H1 (cell line): ENCODE measurements around the gene TTC22. TPM values are rescaled to one million over a fixed set of nuclear protein-coding genes. Genes with fewer than 3 reads are reported as not detected.
A peak's percentile ranks its signal among the peaks of the same experiment; 100 is the strongest.

Experiments used
- CTCF ChIA-PET: fragments of 300-600 bp; sonication (Branson Sonifier 250); formaldehyde crosslinking; loops from one replicate; lab custom pipeline; 2021; ENCODE audit not compliant: partially characterized antibody; lab: Charles Lee
- POLR2A ChIA-PET: fragments of 300-600 bp; sonication (Branson Sonifier 250); formaldehyde crosslinking; loops from one replicate; lab custom pipeline; 2021; ENCODE audit warnings: inconsistent platforms; ENCODE audit not compliant: partially characterized antibody; lab: Charles Lee
- DNase-seq, 2 experiments: peaks; one replicate each; pipeline versions ENCODE4 v3.0.0 to v3.0.0-alpha.2; 2010 to 2022; ENCODE audit warnings: low spot score in 2 of 2, low read depth in 1 of 2, mixed read lengths in 1 of 2
- FAIRE-seq: peaks from 2 replicates; lab custom pipeline; 2011; peaks lifted over from hg19 to GRCh38; lab: Jason Lieb, UNC
- H2AFZ ChIP-seq: 2 replicates; pipeline ENCODE4 v1.8.1; 2012; ENCODE audit warnings: low read length, inconsistent platforms
- H2AK5ac ChIP-seq: 2 replicates; pipeline ENCODE4 v1.6.1; 2013; ENCODE audit warnings: low read depth, low read length
- H2BK120ac ChIP-seq: replicated peaks from 2 replicates; pipeline ENCODE3; 2013; ENCODE audit warnings: low read depth, low read length, inconsistent platforms
- H2BK12ac ChIP-seq: 2 replicates; pipeline ENCODE4 v1.6.1; 2013; ENCODE audit warnings: low read depth, low read length
- H2BK15ac ChIP-seq: 2 replicates; pipeline ENCODE4 v1.6.1; 2013; ENCODE audit warnings: low read length
- H2BK20ac ChIP-seq: 2 replicates; pipeline ENCODE4 v1.6.1; 2013; ENCODE audit warnings: low read length
- H2BK5ac ChIP-seq: 2 replicates; pipeline ENCODE4 v1.6.1; 2013; ENCODE audit warnings: low read depth, low read length
- H3K14ac ChIP-seq: 2 replicates; pipeline ENCODE4 v1.6.1; 2013; ENCODE audit warnings: inconsistent platforms; ENCODE audit not compliant: insufficient read length
- H3K18ac ChIP-seq: 2 replicates; pipeline ENCODE4 v1.6.1; 2013; ENCODE audit warnings: low read length; ENCODE audit errors: extremely low read depth
- H3K23ac ChIP-seq: 2 replicates; pipeline ENCODE4 v1.6.1; 2013; ENCODE audit warnings: inconsistent platforms; ENCODE audit not compliant: insufficient read length
- H3K23me2 ChIP-seq: 2 replicates; pipeline ENCODE4 v1.6.1; 2013; ENCODE audit warnings: low read depth, low read length
- H3K27ac ChIP-seq: 2 replicates; pipeline ENCODE4 v1.6.1; 2011; ENCODE audit warnings: low read depth, low read length, inconsistent platforms
- H3K27me3 ChIP-seq, 4 experiments: replicated peaks in 1 of 4; 1 replicate in 1 of 4; 2 replicates in 3 of 4; pipeline versions ENCODE4 v1.6.1 to v1.8.1; 2011 to 2013; ENCODE audit warnings: low read length in 3 of 4, mild to moderate bottlenecking in 3 of 4, inconsistent platforms in 2 of 4, mixed read lengths in 2 of 4, moderate library complexity in 1 of 4; ENCODE audit not compliant: control insufficient read depth in 3 of 4, insufficient read depth in 3 of 4; ENCODE audit errors: extremely low read depth in 1 of 4
- H3K36me3 ChIP-seq, 4 experiments: 2 replicates each; pipeline versions ENCODE4 v1.6.1 to v1.8.1; 2011 to 2013; ENCODE audit warnings: mild to moderate bottlenecking in 4 of 4, low read length in 3 of 4, moderate library complexity in 2 of 4, control low read depth in 1 of 4, inconsistent platforms in 1 of 4; ENCODE audit not compliant: insufficient read depth in 4 of 4, control insufficient read depth in 2 of 4
- H3K4ac ChIP-seq: replicated peaks from 2 replicates; pipeline ENCODE3; 2013; ENCODE audit warnings: low read length, low read depth, mixed read lengths, inconsistent platforms; ENCODE audit not compliant: insufficient read length
- H3K4me1 ChIP-seq, 4 experiments: replicated peaks in 1 of 4; 1 replicate in 1 of 4; 2 replicates in 3 of 4; pipeline versions ENCODE4 v1.6.1 to v1.8.1; 2011 to 2013; ENCODE audit warnings: low read length in 3 of 4, inconsistent platforms in 2 of 4, mixed read lengths in 1 of 4; ENCODE audit not compliant: insufficient read depth in 4 of 4, control insufficient read depth in 3 of 4
- H3K4me2 ChIP-seq, 2 experiments: 2 replicates each; pipeline versions ENCODE4 v1.6.1 to v1.8.1; 2011 to 2013; ENCODE audit warnings: low read depth in 2 of 2, low read length in 2 of 2, control low read depth in 1 of 2, inconsistent platforms in 1 of 2, mild to moderate bottlenecking in 1 of 2; ENCODE audit not compliant: insufficient read depth in 1 of 2
- H3K4me3 ChIP-seq, 4 experiments: fragments of 200-600, 300-600 bp in 1 of 4; sonication (generic), shearing (Covaris generic), sonication (Bioruptor Twin) in 1 of 4; 2 replicates each; pipeline versions ENCODE4 v1.5.1 to v1.8.1; 2011 to 2016; ENCODE audit warnings: low read length in 4 of 4, low read depth in 3 of 4, control low read depth in 2 of 4, inconsistent platforms in 2 of 4, mild to moderate bottlenecking in 2 of 4, mixed read lengths in 1 of 4, moderate library complexity in 1 of 4; ENCODE audit not compliant: insufficient read depth in 2 of 4; ENCODE audit errors: extremely low read depth in 1 of 4
- H3K56ac ChIP-seq: replicated peaks from 2 replicates; pipeline ENCODE3; 2013; ENCODE audit warnings: low read depth, mild to moderate bottlenecking, mixed read lengths, low read length, inconsistent platforms; ENCODE audit not compliant: insufficient read length
- H3K79me1 ChIP-seq: 2 replicates; pipeline ENCODE4 v1.6.1; 2013; ENCODE audit warnings: low read depth, low read length, control low read depth
- H3K79me2 ChIP-seq, 2 experiments: 2 replicates each; pipeline versions ENCODE4 v1.6.1 to v1.8.1; 2012 to 2013; ENCODE audit warnings: low read length in 2 of 2, mild to moderate bottlenecking in 2 of 2, inconsistent platforms in 1 of 2; ENCODE audit not compliant: insufficient read depth in 2 of 2, control insufficient read depth in 1 of 2
- H3K9ac ChIP-seq, 4 experiments: replicated peaks in 1 of 4; 1 replicate in 1 of 4; 2 replicates in 3 of 4; pipeline versions ENCODE4 v1.6.1 to v1.8.1; 2011 to 2013; ENCODE audit warnings: low read depth in 3 of 4, low read length in 3 of 4, control low read depth in 2 of 4, mild to moderate bottlenecking in 2 of 4, moderate library complexity in 2 of 4, inconsistent platforms in 1 of 4; ENCODE audit errors: extremely low read depth in 1 of 4
- H3K9me3 ChIP-seq, 2 experiments: 2 replicates each; pipeline versions ENCODE4 v1.6.1 to v1.8.1; 2012 to 2013; ENCODE audit warnings: mild to moderate bottlenecking in 2 of 2, moderate library complexity in 2 of 2, control low read depth in 1 of 2, inconsistent platforms in 1 of 2, low read depth in 1 of 2, low read length in 1 of 2, mixed read lengths in 1 of 2; ENCODE audit not compliant: insufficient read depth in 2 of 2
- H4K20me1 ChIP-seq, 2 experiments: replicated peaks in 1 of 2; 2 replicates each; pipeline versions ENCODE3 to v1.8.1; 2011 to 2013; ENCODE audit warnings: inconsistent platforms in 2 of 2, low read length in 2 of 2, mild to moderate bottlenecking in 1 of 2; ENCODE audit not compliant: insufficient read depth in 2 of 2, control insufficient read depth in 1 of 2
- H4K5ac ChIP-seq: 2 replicates; pipeline ENCODE4 v1.6.1; 2013; ENCODE audit warnings: low read length, low read depth, mixed read lengths, inconsistent platforms; ENCODE audit not compliant: insufficient read length
- H4K8ac ChIP-seq: 2 replicates; pipeline ENCODE4 v1.8.0; 2013; ENCODE audit warnings: mild to moderate bottlenecking, moderate library complexity, low read length, inconsistent platforms; ENCODE audit not compliant: insufficient read depth; ENCODE audit errors: extremely low read depth
- H4K91ac ChIP-seq: replicated peaks from 2 replicates; pipeline ENCODE3; 2013; ENCODE audit warnings: low read length, mixed read lengths, inconsistent platforms; ENCODE audit not compliant: insufficient read length
- BRCA1 ChIP-seq: IDR thresholded peaks from 2 replicates; pipeline ENCODE4 v1.6.1; 2012; ENCODE audit warnings: low read depth, low read length, improper control_type of control experiment
- CBX5 ChIP-seq: fragments of 300-800, 300-1000 bp; sonication (generic); IDR thresholded peaks from 2 replicates; pipeline ENCODE4 v1.7.1; 2016; ENCODE audit warnings: antibody characterized with exemption, low read length, low read depth
- CBX8 ChIP-seq: fragments of 300-800, 300-1000 bp; sonication (generic); IDR thresholded peaks from 2 replicates; pipeline ENCODE4 v1.7.1; 2016; ENCODE audit warnings: low read depth, low read length, borderline replicate concordance
- EGR1 ChIP-seq: IDR thresholded peaks from 2 replicates; pipeline ENCODE4 v1.6.1; 2011; ENCODE audit warnings: low read depth, low read length, borderline replicate concordance
- EP300 ChIP-seq, 2 experiments: IDR thresholded peaks; 1 replicate in 1 of 2; 2 replicates in 1 of 2; pipeline ENCODE4 v1.6.1; 2011 to 2012; ENCODE audit warnings: low read depth in 2 of 2, low read length in 2 of 2, mild to moderate bottlenecking in 2 of 2, borderline replicate concordance in 1 of 2, inconsistent platforms in 1 of 2, moderate library complexity in 1 of 2
- KDM1A ChIP-seq: fragments of 200-600, 300-600 bp; sonication (generic); IDR thresholded peaks from 2 replicates; pipeline ENCODE4 v1.7.1; 2016; ENCODE audit warnings: mild to moderate bottlenecking, low read length, borderline replicate concordance
- NRF1 ChIP-seq: IDR thresholded peaks from 2 replicates; pipeline ENCODE4 v1.6.1; 2011; ENCODE audit warnings: mild to moderate bottlenecking, low read depth, low read length, improper control_type of control experiment
- PHF8 ChIP-seq: fragments of 200-600 bp; sonication (generic); conservative IDR thresholded peaks from 2 replicates; pipeline ENCODE4 v1.7.1; 2012; ENCODE audit warnings: low read depth, mild to moderate bottlenecking, inconsistent platforms, low read length, moderate library complexity
- SRF ChIP-seq: IDR thresholded peaks from 2 replicates; pipeline ENCODE4 v1.6.1; 2011; ENCODE audit warnings: mild to moderate bottlenecking, low read depth, low read length, moderate library complexity
- TCF12 ChIP-seq: IDR thresholded peaks from 2 replicates; pipeline ENCODE4 v1.6.1; 2011; ENCODE audit warnings: low read depth, mild to moderate bottlenecking, low read length
- YY1 ChIP-seq: IDR thresholded peaks from 2 replicates; pipeline ENCODE4 v1.6.1; 2011; ENCODE audit warnings: low read depth, mild to moderate bottlenecking, low read length
- WGBS, 2 experiments: shearing (Covaris generic) in 1 of 2; methylation state at CpG; one replicate each; pipeline versions ENCODE4 v1.1.6 to v1.1.7; 2013 to 2015; ENCODE audit warnings: low lambda C conversion rate in 2 of 2, mixed read lengths in 2 of 2, inconsistent platforms in 1 of 2, low coverage in 1 of 2, missing lambda C conversion rate in 1 of 2; ENCODE audit not compliant: insufficient replicate concordance in 2 of 2, insufficient coverage in 1 of 2, insufficient read length in 1 of 2; ENCODE audit errors: extremely low coverage in 1 of 2, missing lambda C conversion rate in 1 of 2; 5-methylcytosine and 5-hydroxymethylcytosine counted together
- polyA plus RNA-seq, 7 experiments: library from polyadenylated mRNA; depleted of rRNA in 3 of 7; stranded (reverse) in 5 of 7; unstranded in 2 of 7; fragments of >200 nt in 5 of 7; fragments of 200-250 nt in 2 of 7; gene quantifications; 1 replicate in 5 of 7; 2 replicates in 1 of 7; 4 replicates in 1 of 7; pipeline versions ENCODE4 v1.2.1 to v1.2.3, GENCODE V29; 2011 to 2013; ENCODE audit warnings: missing spikeins in 2 of 7, mixed read lengths in 2 of 7
- total RNA-seq: library from RNA; stranded (reverse); fragmentation: NEBNext Ultra II Directional; extraction: Animal tissue kit (Norgen Biotek cat#: 25700); gene quantifications from 2 replicates; pipeline ENCODE4 v1.2.1, GENCODE V29; 2021
- TF ChIP-seq, protein P1 (sequence below): IDR thresholded peaks from 2 replicates; pipeline ENCODE4 v1.6.1; 2012; ENCODE audit warnings: low read length, inconsistent platforms

The TTC22 gene
- total and polyA plus RNA-seq, 2 of the 8 experiments (the other 6 are each of a cell fraction or from before 2014, with no cell fraction given): 1.00 to 1.6 TPM

DNA sequence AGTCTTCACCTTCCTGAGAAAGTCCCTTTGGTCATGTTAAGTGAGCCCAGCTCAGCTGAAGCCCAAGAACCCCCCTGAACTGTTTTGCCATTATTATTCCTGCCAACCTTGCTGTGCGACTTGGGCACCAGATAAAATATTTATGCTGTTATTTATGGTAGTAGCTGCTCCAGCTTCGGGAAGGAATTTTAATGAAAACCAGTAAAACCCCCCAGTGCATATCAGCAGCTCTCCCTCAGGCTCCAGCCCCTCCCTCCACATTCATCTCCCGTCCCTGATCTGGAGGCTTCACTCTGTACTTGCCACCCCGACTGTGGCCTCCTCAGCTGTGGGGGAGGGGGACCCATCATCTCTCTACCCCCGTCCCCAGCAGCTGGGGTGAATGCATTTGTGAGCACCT is 12.7 kb downstream of the TTC22 start:
- CTCF ChIA-PET: interaction anchor here (0.7 to 8.1 kb wide), 7 partner anchors 12 to 257 kb away, joined by 3 to 80 read pairs (median 5); partner anchors contain the start of gene TTC22
- peak overlapping the region; percentile 5; the same call in 1 of the 2 replicates for H2BK20ac ChIP-seq
- H3K4me3 ChIP-seq: no peak overlapping the region
- H2BK5ac ChIP-seq: peak overlapping the region; percentile 44; the same call in 1 of the 2 replicates
- H3K4me2 ChIP-seq: no peak overlapping the region
- no peak for DNase-seq
- POLR2A ChIA-PET: interaction anchor here (0.9 kb wide), 1 partner anchor 35 kb away, joined by 3 read pairs; no protein-coding TSS in a partner anchor
- H3K27ac ChIP-seq: no peak overlapping the region
- no peak overlapping the region for H4K8ac ChIP-seq
- H4K5ac ChIP-seq: no peak overlapping the region
- no peaks in the 10 kb centered on the region for H3K27me3 ChIP-seq
- no peak overlapping the region; the same call in 1 of the 2 replicates for H3K18ac ChIP-seq
- peak overlapping the region; percentile 88; the same call in 1 of the 2 replicates for H2BK15ac ChIP-seq
- no peaks in the 10 kb centered on the region for H3K36me3 ChIP-seq
- no peaks in the 10 kb centered on the region for H3K23me2 ChIP-seq
- no peaks in the 10 kb centered on the region for H4K20me1 ChIP-seq
- 0 out of 2 replicates have a peak overlapping the region, but pooled peaks have one; percentile 43 for H2BK12ac ChIP-seq
- no peak overlapping the region for H3K23ac ChIP-seq
- H3K9me3 ChIP-seq: peaks cover 0 to 5% of the 10 kb centered on the region in 2 experiments; a peak in 2 of 4 replicates
- FAIRE-seq: no peak
- 81% methylated on average over 5 of the region's 5 CpGs; no CpG with 5 or more reads in 1 of the 2 experiments for WGBS, 2 experiments
- H3K79me2 ChIP-seq: no peaks in the 10 kb centered on the region
- no peaks in the 10 kb centered on the region for H3K79me1 ChIP-seq
- no peak overlapping the region for H2AFZ ChIP-seq
- H2BK120ac ChIP-seq: no peak overlapping the region
- no peak overlapping the region for H3K9ac ChIP-seq
- peaks cover 2 to 11% (median 9%) of the 10 kb centered on the region in 4 experiments for H3K4me1 ChIP-seq
- peak overlapping the region; percentile 66 for H4K91ac ChIP-seq
- H3K56ac ChIP-seq: no peak overlapping the region
- no peak overlapping the region for H3K4ac ChIP-seq
- H2AK5ac ChIP-seq: no peak overlapping the region
- H3K14ac ChIP-seq: no peak overlapping the region
- TF ChIP-seq BRCA1: no peak
- no peak for TF ChIP-seq SRF
- TF ChIP-seq TCF12: no peak
- TF ChIP-seq, protein P1, sequence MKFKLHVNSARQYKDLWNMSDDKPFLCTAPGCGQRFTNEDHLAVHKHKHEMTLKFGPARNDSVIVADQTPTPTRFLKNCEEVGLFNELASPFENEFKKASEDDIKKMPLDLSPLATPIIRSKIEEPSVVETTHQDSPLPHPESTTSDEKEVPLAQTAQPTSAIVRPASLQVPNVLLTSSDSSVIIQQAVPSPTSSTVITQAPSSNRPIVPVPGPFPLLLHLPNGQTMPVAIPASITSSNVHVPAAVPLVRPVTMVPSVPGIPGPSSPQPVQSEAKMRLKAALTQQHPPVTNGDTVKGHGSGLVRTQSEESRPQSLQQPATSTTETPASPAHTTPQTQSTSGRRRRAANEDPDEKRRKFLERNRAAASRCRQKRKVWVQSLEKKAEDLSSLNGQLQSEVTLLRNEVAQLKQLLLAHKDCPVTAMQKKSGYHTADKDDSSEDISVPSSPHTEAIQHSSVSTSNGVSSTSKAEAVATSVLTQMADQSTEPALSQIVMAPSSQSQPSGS: no peak
- no peak for TF ChIP-seq PHF8
- no peak for TF ChIP-seq CBX8
- TF ChIP-seq KDM1A: no peak
- TF ChIP-seq NRF1: no peak
- no peak for TF ChIP-seq EGR1
- TF ChIP-seq CBX5: no peak
- no peak for TF ChIP-seq EP300 (IDR thresholded peaks at IDR 0.05; ENCODE audit: borderline replicate concordance in 1 of 2, low read depth in 2 of 2, low read length in 2 of 2)
- no peak for TF ChIP-seq YY1
